ENCODE measurements around the gene SPACA7.

Gene SPACA7

GRCh38 chr13:112329376-112329775, 46.8 kb upstream of the SPACA7 start:
- Histone ChIP-seq H3K27ac (ENCODE audit: low read depth, low read length) (no peak overlapping the region), H3K9ac (ENCODE audit: low read length) (no peak overlapping the region), H3F3A (ENCODE audit: insufficient read depth) (no peaks in the 10 kb centered on the region), H3K4me2 (ENCODE audit: low read depth, low read length, poor library complexity, severe bottlenecking) (no peak overlapping the region), H3K9me2 (replicated peaks; ENCODE audit: insufficient read depth, low read length) (no peaks in the 10 kb centered on the region), H3K4me3 (ENCODE audit: insufficient read depth, low read length, poor library complexity, severe bottlenecking) (no peak overlapping the region), H4K20me1 (ENCODE audit: low read depth, low read length) (no peaks in the 10 kb centered on the region), H2AFZ (ENCODE audit: low read depth, low read length, severe bottlenecking) (no peak overlapping the region), H3K27me3 (ENCODE audit: low read length) (no peaks in the 10 kb centered on the region), H3K9me3 (ENCODE audit: insufficient read depth, low read length) (no peaks in the 10 kb centered on the region), H3K79me2 (ENCODE audit: insufficient read depth, low read length) (no peaks in the 10 kb centered on the region), H3K36me3 (ENCODE audit: low read length) (no peaks in the 10 kb centered on the region)
- TF ChIP-seq CTCF (IDR thresholded peaks at IDR 0.05; ENCODE audit: insufficient read depth, low read length, poor library complexity, severe bottlenecking) = no peak
- no peak for TF ChIP-seq EZH2phosphoT487 (conservative IDR thresholded peaks at IDR 0.05; ENCODE audit: low read length)

DNA sequence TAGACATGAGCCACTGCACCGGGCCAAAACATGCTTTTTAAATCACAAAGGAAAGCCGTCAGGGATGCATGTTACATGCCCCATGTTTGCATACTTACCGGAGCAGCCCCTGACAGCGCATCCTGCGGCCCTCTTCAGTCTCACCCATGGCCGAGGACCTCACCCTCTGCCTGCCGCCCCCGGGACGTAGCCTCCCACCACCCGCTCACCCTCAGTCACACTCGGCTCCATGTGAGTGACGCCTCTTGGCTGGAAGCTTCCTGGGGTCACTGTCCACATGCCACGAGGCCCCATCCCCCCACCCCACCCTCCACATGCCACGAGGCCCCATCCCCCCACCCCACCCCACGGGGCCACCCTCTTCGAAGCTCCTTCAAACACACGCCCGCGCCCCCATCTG, 46.1 kb upstream of the SPACA7 start:
- H3K27ac ChIP-seq (ENCODE audit: low read depth, low read length) = no peak overlapping the region
- no peak overlapping the region for H2AFZ ChIP-seq (ENCODE audit: low read depth, low read length, severe bottlenecking)
- H3K4me3 ChIP-seq (ENCODE audit: insufficient read depth, low read length, poor library complexity, severe bottlenecking) = no peak overlapping the region
- no peaks in the 10 kb centered on the region for H3K9me3 ChIP-seq (ENCODE audit: insufficient read depth, low read length)
- no peaks in the 10 kb centered on the region for H4K20me1 ChIP-seq (ENCODE audit: low read depth, low read length)
- H3F3A ChIP-seq (ENCODE audit: insufficient read depth) = no peaks in the 10 kb centered on the region
- H3K9me2 ChIP-seq (replicated peaks; ENCODE audit: insufficient read depth, low read length) = no peaks in the 10 kb centered on the region
- TF ChIP-seq EZH2phosphoT487 (conservative IDR thresholded peaks at IDR 0.05; ENCODE audit: low read length) (no peak), CTCF (IDR thresholded peaks at IDR 0.05; ENCODE audit: insufficient read depth, low read length, poor library complexity, severe bottlenecking) (no peak)
- no peaks in the 10 kb centered on the region for H3K79me2 ChIP-seq (ENCODE audit: insufficient read depth, low read length)
- no peak overlapping the region for H3K9ac ChIP-seq (ENCODE audit: low read length)
- H3K36me3 ChIP-seq (ENCODE audit: low read length) = no peaks in the 10 kb centered on the region
- no peaks in the 10 kb centered on the region for H3K27me3 ChIP-seq (ENCODE audit: low read length)
- no peak overlapping the region for H3K4me2 ChIP-seq (ENCODE audit: low read depth, low read length, poor library complexity, severe bottlenecking)

GRCh38 chr13:112330479-112331381, 45.4 kb upstream of the SPACA7 start:
- Histone ChIP-seq H2AFZ (ENCODE audit: low read depth, low read length, severe bottlenecking) (no peak overlapping the region), H3K9me3 (ENCODE audit: insufficient read depth, low read length) (no peaks in the 10 kb centered on the region), H3F3A (ENCODE audit: insufficient read depth) (no peaks in the 10 kb centered on the region), H3K9ac (ENCODE audit: low read length) (no peak overlapping the region), H3K36me3 (ENCODE audit: low read length) (no peaks in the 10 kb centered on the region), H3K9me2 (replicated peaks; ENCODE audit: insufficient read depth, low read length) (no peaks in the 10 kb centered on the region), H3K4me3 (ENCODE audit: insufficient read depth, low read length, poor library complexity, severe bottlenecking) (no peak overlapping the region), H3K79me2 (ENCODE audit: insufficient read depth, low read length) (no peaks in the 10 kb centered on the region), H4K20me1 (ENCODE audit: low read depth, low read length) (no peaks in the 10 kb centered on the region), H3K27me3 (ENCODE audit: low read length) (no peaks in the 10 kb centered on the region), H3K4me2 (ENCODE audit: low read depth, low read length, poor library complexity, severe bottlenecking) (no peak overlapping the region), H3K27ac (ENCODE audit: low read depth, low read length) (no peak overlapping the region)
- no peak for TF ChIP-seq EZH2phosphoT487 (conservative IDR thresholded peaks at IDR 0.05; ENCODE audit: low read length)
- TF ChIP-seq CTCF (IDR thresholded peaks at IDR 0.05; ENCODE audit: insufficient read depth, low read length, poor library complexity, severe bottlenecking) = no peak

Data from SU-DHL-6 (cell line).